HuH-7.5 (cell line): Measurements from ENCODE around the gene CORT.

Source experiments
- DNase-seq: peaks from one replicate; pipeline ENCODE4 v3.0.0; 2011; ENCODE audit warnings: low spot score

The CORT gene

DNA sequence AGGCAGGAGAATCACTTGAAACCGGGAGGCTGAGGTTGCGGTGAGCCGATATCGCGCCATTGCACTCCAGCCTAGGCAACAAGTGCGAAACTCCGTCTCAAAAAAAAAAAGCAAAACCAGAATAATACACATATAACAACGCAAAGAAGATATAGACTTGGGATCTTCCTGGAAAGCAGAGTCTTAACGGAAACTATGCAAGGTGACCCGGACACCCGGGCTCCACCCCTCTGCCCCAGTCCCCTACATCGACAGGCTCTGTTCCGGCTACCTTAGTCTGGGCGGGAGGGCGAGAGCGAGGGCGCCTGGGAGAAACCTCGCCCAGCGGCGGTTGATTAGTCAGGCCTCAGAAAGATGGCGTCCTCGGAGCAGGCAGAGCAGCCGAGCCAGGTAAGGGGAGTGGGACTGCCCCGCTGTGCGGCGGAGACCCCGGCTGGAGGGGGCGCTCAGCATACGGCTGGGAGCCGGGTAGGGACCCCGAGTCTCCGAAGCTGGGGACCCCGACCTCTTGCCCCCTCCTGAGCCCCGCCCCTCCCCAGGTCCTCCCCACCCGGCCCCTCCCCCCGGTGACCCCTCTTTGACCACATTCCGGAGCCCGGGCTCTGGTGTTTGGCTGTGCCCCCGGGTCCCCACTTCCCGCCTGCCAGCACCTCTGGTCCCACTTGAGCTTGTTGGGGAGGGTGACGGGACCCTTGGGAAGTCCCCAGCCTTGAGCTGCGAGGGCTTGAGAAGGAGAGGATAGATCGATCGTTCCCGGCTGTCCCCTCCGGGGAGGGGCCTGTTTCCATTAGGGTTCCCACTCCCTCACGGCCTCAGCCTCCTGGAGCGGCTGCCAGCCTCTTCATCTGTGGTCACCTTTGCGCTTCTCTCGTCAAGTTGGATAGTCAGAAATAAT lies 25.0 kb downstream of the CORT start, which contains the start of gene PEX14:
TSS of gene PEX14 (plus strand) at position 338 of the 895 bp plus-strand sequence. CDS start at position 355, 17 bp downstream.
- peak; percentile 85 for DNase-seq

DNA sequence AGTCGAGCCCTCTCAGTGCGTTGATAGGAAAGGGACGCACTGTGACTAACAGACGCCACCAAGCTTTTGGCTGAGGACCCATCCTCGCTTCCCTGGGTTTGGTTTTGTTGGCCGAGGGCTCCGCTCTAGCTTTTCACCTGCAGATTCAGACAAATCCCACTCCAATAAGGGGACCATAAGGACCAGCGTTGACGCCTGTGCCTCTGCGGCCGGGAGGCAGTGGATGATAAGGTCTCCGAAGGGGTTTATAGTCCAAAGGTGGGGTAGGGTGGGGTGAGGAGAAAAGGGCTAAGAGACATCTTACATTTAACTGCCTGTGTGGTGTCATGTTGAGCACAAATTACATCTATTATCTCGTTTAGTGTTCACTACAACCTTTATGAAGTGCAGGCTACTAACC lies 25.7 kb downstream of the CORT start:
- DNase-seq = no peak

- DNase-seq = no peak
Measured at GRCh38 chr1:10479296-10479695, 29.5 kb downstream of the CORT start.

DNA sequence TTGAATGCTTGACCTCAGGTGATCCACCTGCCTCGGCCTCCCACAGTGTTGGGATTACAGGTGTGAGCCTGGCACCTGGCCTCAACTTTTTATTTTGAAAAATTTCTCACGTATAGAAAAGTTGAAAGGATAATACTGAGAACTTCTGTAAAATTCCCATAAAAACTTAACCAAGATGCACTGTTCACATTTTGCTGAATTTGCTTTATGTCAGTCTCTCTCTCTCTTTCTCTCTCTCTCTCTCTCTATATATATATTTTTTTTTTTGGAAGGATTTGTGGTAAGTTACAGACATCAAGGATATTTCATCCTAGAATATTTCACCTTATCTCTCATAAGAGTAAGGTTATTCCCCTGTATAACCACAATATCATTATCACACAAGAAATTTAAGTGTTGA lies 30.8 kb downstream of the CORT start:
- DNase-seq = no peak

DNA sequence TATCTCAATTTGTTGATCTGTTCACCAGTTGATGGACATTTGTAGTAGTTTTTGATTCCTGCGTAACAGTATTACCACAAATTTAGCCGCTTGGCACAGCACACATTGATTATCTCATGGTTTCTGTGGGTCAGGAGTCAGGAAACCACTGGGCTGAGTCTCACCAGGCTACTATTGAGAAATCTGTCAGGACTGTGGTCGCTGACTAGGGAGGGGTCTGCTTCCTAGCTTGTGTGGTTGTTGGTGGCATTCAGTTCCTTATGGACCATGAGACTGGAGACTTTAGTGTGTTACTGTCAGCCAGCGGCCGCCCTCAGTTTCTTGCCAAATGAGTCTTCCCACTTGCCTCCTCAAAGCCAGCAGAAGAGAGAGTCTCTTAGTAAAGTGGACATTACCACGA lies 34.7 kb downstream of the CORT start:
- no peak for DNase-seq

DNA sequence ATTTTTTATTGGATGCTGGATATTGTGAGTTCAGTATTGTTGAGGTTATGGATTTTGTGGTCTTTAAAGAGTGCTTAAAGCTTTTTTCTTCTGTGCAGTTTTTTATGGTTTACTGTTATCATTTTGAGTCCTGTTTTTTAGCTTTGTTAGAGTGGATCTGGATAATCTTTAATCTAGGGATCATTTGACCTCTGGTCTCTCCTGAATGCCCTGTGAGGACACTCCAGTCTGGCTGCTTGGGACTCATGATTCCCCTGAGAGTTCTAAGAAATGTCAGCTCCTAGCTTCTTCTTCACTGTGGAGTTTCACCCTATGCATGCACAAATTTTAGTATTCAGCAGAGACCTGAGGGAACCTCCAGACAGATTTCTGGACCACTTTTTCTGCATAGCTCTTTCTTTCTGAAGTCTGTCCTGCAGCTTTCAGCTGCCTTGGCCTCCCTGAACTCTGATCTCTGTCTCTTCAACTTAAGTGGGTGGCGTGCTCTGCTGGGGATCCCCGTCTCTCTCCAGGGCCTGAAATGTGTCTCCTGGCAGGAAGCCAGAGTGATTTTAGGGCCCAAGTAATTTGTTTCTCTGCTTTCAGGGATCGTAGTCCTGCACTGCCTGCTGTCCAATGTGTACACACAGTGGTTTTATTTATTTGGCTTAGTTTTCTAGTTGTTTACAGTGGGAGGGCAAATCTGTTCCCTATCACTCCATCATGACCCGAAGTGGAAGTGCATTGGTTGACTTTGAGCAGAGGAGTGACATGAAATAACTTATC lies 39.6 kb downstream of the CORT start:
- DNase-seq = no peak

- DNase-seq = no peak
Measured at GRCh38 chr1:10490286-10490970, 40.6 kb downstream of the CORT start.

- DNase-seq = no peak
Measured at GRCh38 chr1:10494418-10494753, 44.6 kb downstream of the CORT start.

GRCh38 chr1:10494754-10495474 lies 45.1 kb downstream of the CORT start:
- peak; percentile 66 for DNase-seq

- no peak for DNase-seq
Measured at GRCh38 chr1:10495475-10495817, 45.6 kb downstream of the CORT start.

GRCh38 chr1:10495952-10496351 lies 46.1 kb downstream of the CORT start:
- DNase-seq = no peak

DNA sequence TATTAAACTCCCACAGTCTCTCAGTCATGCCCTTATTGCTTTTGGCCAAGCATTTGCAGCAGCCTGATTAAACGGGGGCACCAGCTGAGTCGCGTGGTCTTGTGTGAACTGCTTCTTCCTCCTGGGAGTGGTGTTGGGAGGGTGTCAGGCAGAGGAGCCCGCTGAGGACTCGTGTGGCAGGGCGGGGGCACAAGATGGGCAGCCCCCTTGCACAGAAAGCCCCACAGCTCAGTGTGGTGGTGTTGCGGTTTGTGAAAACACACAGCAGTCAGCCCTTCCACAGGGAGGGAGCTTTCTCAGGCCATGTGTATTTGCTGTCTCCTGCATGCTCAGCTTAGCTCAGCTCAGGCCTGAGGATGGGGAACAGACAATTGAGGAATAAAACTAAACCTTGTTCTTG lies 47.3 kb downstream of the CORT start:
- DNase-seq = no peak

- no peak for DNase-seq
Measured at GRCh38 chr1:10498231-10498630, 48.4 kb downstream of the CORT start.
